SK-N-SH (cell line): Measurements from ENCODE around the gene AEN.

Source experiments
- EP300 ChIP-seq, 2 experiments: IDR thresholded peaks; 2 replicates each; pipeline versions ENCODE4 v1.4.0 to v1.6.1; 2012; ENCODE audit warnings: borderline replicate concordance in 1 of 2, low read depth in 1 of 2, low read length in 1 of 2
- JUND ChIP-seq: IDR thresholded peaks from 2 replicates; pipeline ENCODE4 v1.4.0; 2012
- POLR2AphosphoS5 ChIP-seq: IDR thresholded peaks from 2 replicates; pipeline ENCODE4 v1.6.1; 2012; ENCODE audit warnings: low read depth, low read length
- SMC3 ChIP-seq: IDR thresholded peaks from 2 replicates; pipeline ENCODE4 v1.6.1; 2012; ENCODE audit warnings: low read depth, low read length, improper control_type of control experiment
- TAF1 ChIP-seq: IDR thresholded peaks from 2 replicates; pipeline ENCODE4 v1.6.1; 2012; ENCODE audit warnings: low read depth, mild to moderate bottlenecking, low read length, moderate library complexity, borderline replicate concordance
- TCF12 ChIP-seq: IDR thresholded peaks from 2 replicates; pipeline ENCODE4 v1.4.0; 2012
- TF ChIP-seq, protein P1 (sequence below): fragments of 200-600 bp; sonication (generic); IDR thresholded peaks from 2 replicates; pipeline ENCODE4 v1.6.1; 2017; ENCODE audit warnings: antibody characterized with exemption, mild to moderate bottlenecking, moderate library complexity
- TF ChIP-seq, protein P2 (sequence below): fragments of 150-350 bp; IDR thresholded peaks from 2 replicates; pipeline ENCODE4 v1.6.1; 2016; ENCODE audit warnings: mild to moderate bottlenecking, low read depth, low read length

- TF ChIP-seq TAF1 (no peak), EP300 (IDR thresholded peaks at IDR 0.05; ENCODE audit: borderline replicate concordance in 1 of 2, low read depth in 1 of 2, low read length in 1 of 2) (no peak), POLR2AphosphoS5 (no peak), TCF12 (no peak), JUND (no peak), SMC3 (no peak)
- TF ChIP-seq, protein P1, sequence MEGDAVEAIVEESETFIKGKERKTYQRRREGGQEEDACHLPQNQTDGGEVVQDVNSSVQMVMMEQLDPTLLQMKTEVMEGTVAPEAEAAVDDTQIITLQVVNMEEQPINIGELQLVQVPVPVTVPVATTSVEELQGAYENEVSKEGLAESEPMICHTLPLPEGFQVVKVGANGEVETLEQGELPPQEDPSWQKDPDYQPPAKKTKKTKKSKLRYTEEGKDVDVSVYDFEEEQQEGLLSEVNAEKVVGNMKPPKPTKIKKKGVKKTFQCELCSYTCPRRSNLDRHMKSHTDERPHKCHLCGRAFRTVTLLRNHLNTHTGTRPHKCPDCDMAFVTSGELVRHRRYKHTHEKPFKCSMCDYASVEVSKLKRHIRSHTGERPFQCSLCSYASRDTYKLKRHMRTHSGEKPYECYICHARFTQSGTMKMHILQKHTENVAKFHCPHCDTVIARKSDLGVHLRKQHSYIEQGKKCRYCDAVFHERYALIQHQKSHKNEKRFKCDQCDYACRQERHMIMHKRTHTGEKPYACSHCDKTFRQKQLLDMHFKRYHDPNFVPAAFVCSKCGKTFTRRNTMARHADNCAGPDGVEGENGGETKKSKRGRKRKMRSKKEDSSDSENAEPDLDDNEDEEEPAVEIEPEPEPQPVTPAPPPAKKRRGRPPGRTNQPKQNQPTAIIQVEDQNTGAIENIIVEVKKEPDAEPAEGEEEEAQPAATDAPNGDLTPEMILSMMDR: no peak
- TF ChIP-seq, protein P2, sequence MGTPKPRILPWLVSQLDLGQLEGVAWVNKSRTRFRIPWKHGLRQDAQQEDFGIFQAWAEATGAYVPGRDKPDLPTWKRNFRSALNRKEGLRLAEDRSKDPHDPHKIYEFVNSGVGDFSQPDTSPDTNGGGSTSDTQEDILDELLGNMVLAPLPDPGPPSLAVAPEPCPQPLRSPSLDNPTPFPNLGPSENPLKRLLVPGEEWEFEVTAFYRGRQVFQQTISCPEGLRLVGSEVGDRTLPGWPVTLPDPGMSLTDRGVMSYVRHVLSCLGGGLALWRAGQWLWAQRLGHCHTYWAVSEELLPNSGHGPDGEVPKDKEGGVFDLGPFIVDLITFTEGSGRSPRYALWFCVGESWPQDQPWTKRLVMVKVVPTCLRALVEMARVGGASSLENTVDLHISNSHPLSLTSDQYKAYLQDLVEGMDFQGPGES: no peak
Observed at GRCh38 chr15:88580532-88580931, 40.6 kb upstream of the AEN start.
